HUES64 (cell line): ENCODE results near the gene GUCY2C.

Experiments used
- H3K27ac ChIP-seq: 2 replicates; pipeline ENCODE4 v1.7.0; 2013; ENCODE audit warnings: low read depth, low read length, inconsistent platforms
- H3K27me3 ChIP-seq: 2 replicates; pipeline ENCODE4 v1.6.1; 2013; ENCODE audit warnings: mild to moderate bottlenecking, low read length; ENCODE audit not compliant: insufficient read depth
- H3K36me3 ChIP-seq: 2 replicates; pipeline ENCODE4 v1.6.1; 2013; ENCODE audit warnings: mild to moderate bottlenecking, low read length; ENCODE audit not compliant: insufficient read depth
- H3K4me1 ChIP-seq: 2 replicates; pipeline ENCODE4 v1.6.1; 2013; ENCODE audit warnings: mild to moderate bottlenecking, low read length, moderate library complexity; ENCODE audit not compliant: insufficient read depth
- H3K4me3 ChIP-seq: 2 replicates; pipeline ENCODE4 v1.5.1; 2013; ENCODE audit warnings: mild to moderate bottlenecking, low read length, moderate library complexity
- H3K9ac ChIP-seq: 2 replicates; pipeline ENCODE4 v1.6.1; 2013; ENCODE audit warnings: mild to moderate bottlenecking, low read depth, low read length
- H3K9me3 ChIP-seq: 2 replicates; pipeline ENCODE4 v1.6.1; 2013; ENCODE audit warnings: low read depth, low read length; ENCODE audit not compliant: insufficient read depth
- WGBS: fragments of 150-250, 120-280 bp; methylation state at CpG from one replicate; pipeline ENCODE4 v1.1.7; 2013; ENCODE audit warnings: missing lambda C conversion rate; 5-methylcytosine and 5-hydroxymethylcytosine counted together

GUCY2C gene

GRCh38 chr12:14701809-14702568 lies 5.6 kb upstream of the GUCY2C start:
- Histone ChIP-seq H3K9me3 (no peaks in the 10 kb centered on the region), H3K9ac (no peak overlapping the region), H3K27me3 (no peaks in the 10 kb centered on the region), H3K27ac (no peak overlapping the region), H3K4me1 (peaks cover 10% of the 10 kb centered on the region; the same call in 1 of the 2 replicates), H3K36me3 (peaks cover 68% of the 10 kb centered on the region), H3K4me3 (no peak overlapping the region)
- WGBS, result 98% methylated on average over 5 of the region's 6 CpGs

- Histone ChIP-seq H3K4me3 (no peak overlapping the region), H3K4me1 (peaks cover 10% of the 10 kb centered on the region; the same call in 1 of the 2 replicates), H3K9me3 (no peaks in the 10 kb centered on the region), H3K9ac (no peak overlapping the region), H3K36me3 (peaks cover 62% of the 10 kb centered on the region), H3K27ac (no peak overlapping the region), H3K27me3 (no peaks in the 10 kb centered on the region)
- 92% methylated on average over 4 of the region's 4 CpGs for WGBS
Measured at GRCh38 chr12:14700935-14701334, 4.5 kb upstream of the GUCY2C start.

DNA sequence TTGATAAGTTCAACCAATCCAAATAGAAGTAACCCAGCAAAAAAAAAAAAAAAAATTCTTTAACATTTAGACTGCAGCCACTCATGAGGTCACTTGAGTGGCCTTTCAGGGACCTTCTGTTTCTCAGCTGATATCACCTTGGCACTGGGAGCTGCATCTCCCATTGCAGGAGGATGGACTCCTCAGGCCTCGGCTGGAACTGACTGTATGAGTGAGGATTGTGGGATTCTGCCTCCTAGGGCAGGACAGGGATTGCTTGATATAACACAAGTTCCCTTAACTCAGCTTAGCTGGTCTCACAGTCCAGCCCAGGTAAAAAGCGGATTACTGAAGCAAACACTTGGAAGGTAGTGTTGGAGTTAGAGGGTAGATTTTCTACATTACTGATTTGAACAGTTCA lies 3.5 kb upstream of the GUCY2C start:
- Histone ChIP-seq H3K4me3 (no peak overlapping the region), H3K9ac (no peak overlapping the region), H3K4me1 (peaks cover 6% of the 10 kb centered on the region; the same call in 1 of the 2 replicates), H3K27ac (no peak overlapping the region), H3K36me3 (peaks cover 58% of the 10 kb centered on the region), H3K27me3 (no peaks in the 10 kb centered on the region), H3K9me3 (no peaks in the 10 kb centered on the region)
- WGBS, result 93% methylated on average over 2 of the region's 2 CpGs

- no peak overlapping the region for H3K4me3 ChIP-seq
- no peak overlapping the region for H3K9ac ChIP-seq
- H3K9me3 ChIP-seq, result no peaks in the 10 kb centered on the region
- H3K27me3 ChIP-seq, result no peaks in the 10 kb centered on the region
- H3K27ac ChIP-seq, result no peak overlapping the region
- H3K36me3 ChIP-seq, result peaks cover 45% of the 10 kb centered on the region
- no peaks in the 10 kb centered on the region for H3K4me1 ChIP-seq
Measured at GRCh38 chr12:14698555-14698954, 2.2 kb upstream of the GUCY2C start.

DNA sequence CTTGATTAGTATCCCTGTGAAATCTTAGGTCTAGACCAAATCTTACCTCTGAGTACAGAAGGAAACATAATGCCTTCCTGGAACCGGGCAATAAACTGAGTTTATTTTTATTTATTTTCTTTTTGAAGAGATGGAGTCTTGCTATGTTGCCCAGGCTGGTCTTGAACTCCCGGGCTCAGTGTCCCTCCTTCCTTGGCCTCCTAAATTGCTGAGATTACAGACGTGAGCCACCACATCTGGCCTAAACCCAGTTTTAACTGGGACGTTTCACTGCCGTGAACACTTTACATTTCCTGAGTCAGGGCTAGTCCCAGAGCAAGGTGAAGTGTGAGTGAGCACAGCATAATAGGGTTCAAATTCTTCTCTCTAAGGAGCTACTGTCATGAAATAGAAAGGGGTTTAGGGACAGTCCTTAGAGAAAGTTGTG lies 671 bp downstream of the GUCY2C start:
- H3K27ac ChIP-seq, result no peak overlapping the region
- H3K9me3 ChIP-seq, result no peaks in the 10 kb centered on the region
- H3K36me3 ChIP-seq, result peaks cover 16% of the 10 kb centered on the region
- peaks cover 8% of the 10 kb centered on the region for H3K4me1 ChIP-seq
- H3K9ac ChIP-seq, result no peak overlapping the region
- H3K27me3 ChIP-seq, result no peaks in the 10 kb centered on the region
- no peak overlapping the region for H3K4me3 ChIP-seq
- WGBS, result 96% methylated on average over 5 of the region's 5 CpGs

DNA sequence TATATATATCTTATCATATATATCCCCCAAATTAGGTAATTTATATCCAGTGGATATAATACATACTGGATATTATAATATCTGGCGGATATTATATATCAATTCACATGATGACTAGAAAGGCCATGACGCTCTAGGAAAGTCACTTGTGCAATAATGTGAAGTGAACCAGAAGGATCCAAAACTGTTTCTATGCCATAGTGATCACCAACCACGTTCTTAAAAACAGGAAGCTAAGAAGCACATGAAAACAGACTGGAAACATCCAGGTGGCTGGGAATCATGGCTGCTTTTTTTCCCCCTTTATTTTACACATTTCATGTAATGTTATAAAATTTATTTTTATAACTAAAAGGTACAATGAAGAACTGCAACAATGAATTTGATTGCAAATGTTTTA lies 1.4 kb downstream of the GUCY2C start:
- Histone ChIP-seq H3K4me1 (peaks cover 9% of the 10 kb centered on the region), H3K27ac (no peak overlapping the region), H3K27me3 (no peaks in the 10 kb centered on the region), H3K9ac (no peak overlapping the region), H3K4me3 (no peak overlapping the region), H3K9me3 (no peaks in the 10 kb centered on the region), H3K36me3 (peaks cover 9% of the 10 kb centered on the region; the same call in 1 of the 2 replicates)
- WGBS, result 98% methylated on average over 2 of the region's 3 CpGs

DNA sequence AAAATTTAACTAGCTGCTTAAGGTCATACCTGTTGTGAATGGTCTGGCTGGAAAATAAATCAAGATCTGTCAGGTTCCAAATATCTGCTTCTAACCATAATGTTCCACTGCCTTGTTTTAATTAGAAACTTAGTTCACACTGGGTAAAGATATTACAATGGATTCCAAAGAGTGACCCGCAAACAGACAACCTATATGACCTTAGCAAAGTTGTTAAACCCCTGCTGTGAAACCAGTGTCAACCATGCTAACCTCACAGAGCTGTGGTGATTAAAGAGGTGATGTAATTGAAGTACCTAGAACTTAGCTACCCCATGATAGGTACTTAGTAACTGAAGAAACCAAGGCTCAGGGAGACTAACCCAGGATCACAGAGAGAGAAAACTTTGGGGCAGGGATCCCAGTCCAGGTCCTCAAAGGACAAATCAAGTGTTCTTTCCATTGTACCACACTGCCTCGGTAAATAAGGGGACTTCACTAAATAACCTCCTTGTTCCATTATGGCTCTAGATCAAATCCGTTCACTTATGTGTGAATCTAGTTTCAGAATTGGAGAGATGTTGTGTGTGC lies 2.2 kb downstream of the GUCY2C start:
- Histone ChIP-seq H3K9me3 (no peaks in the 10 kb centered on the region), H3K9ac (no peak overlapping the region), H3K4me3 (no peak overlapping the region), H3K4me1 (peaks cover 9% of the 10 kb centered on the region), H3K36me3 (peaks cover 9% of the 10 kb centered on the region; the same call in 1 of the 2 replicates), H3K27me3 (no peaks in the 10 kb centered on the region), H3K27ac (no peak overlapping the region)
- 100% methylated on average over 2 of the region's 3 CpGs for WGBS

DNA sequence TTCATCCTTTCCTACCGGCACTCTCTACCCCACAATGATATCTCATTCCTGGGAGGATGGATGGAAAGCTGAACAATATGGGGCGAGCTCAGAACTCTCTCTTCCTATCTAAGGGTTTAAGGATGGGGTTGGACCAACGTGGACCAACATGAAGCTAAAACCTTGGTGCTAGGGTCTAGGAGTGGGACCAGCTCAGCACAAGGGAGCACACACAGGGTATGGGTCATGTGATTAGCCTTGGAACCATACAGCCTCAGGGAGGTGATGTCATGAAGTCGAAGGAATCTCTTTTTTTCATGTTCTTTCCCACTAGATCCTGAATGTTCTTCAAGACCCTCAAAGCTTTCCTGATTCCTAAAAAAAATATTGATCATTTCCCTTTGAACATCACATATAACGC lies 3.3 kb downstream of the GUCY2C start:
- H3K36me3 ChIP-seq, result 0 out of 2 replicates have a peak, but pooled peaks cover 4% of the 10 kb centered on the region
- H3K27me3 ChIP-seq, result no peaks in the 10 kb centered on the region
- H3K27ac ChIP-seq, result no peak overlapping the region
- WGBS, result 93% methylated on average over 4 of the region's 5 CpGs
- no peak overlapping the region for H3K4me3 ChIP-seq
- H3K4me1 ChIP-seq, result peaks cover 9% of the 10 kb centered on the region
- H3K9ac ChIP-seq, result no peak overlapping the region
- H3K9me3 ChIP-seq, result no peaks in the 10 kb centered on the region

GRCh38 chr12:14691560-14691959 lies 4.8 kb downstream of the GUCY2C start:
- Histone ChIP-seq H3K9me3 (no peaks in the 10 kb centered on the region), H3K27ac (no peak overlapping the region), H3K4me1 (peaks cover 9% of the 10 kb centered on the region), H3K9ac (no peak overlapping the region), H3K27me3 (no peaks in the 10 kb centered on the region), H3K36me3 (0 out of 2 replicates have a peak, but pooled peaks cover 4% of the 10 kb centered on the region), H3K4me3 (no peak overlapping the region)

- no peaks in the 10 kb centered on the region for H3K9me3 ChIP-seq
- no peaks in the 10 kb centered on the region for H3K36me3 ChIP-seq
- H3K9ac ChIP-seq, result no peak overlapping the region
- H3K4me1 ChIP-seq, result peaks cover 9% of the 10 kb centered on the region
- H3K27me3 ChIP-seq, result peaks cover 4% of the 10 kb centered on the region
- H3K4me3 ChIP-seq, result no peak overlapping the region
- H3K27ac ChIP-seq, result no peak overlapping the region
Measured at GRCh38 chr12:14689996-14690395, 6.4 kb downstream of the GUCY2C start.

DNA sequence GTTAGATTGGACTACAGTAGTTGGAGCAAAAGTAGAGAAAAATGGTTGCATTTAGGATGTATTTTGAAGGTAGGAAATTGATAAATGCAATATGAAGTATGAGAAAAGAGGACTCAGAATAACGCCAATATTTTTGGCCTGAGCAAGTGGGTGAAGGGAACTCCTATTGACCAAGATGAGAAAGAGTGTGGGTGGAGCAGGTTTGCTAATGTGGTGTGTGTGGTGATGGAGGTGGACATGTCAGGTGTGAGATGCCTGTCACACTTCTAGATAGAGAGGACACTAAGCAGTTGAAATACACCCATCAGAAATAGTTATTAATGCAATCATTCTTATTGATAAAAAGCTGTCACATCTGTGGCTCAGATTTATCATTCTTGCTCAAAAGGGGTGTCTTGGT lies 7.3 kb downstream of the GUCY2C start:
- peaks cover 10% of the 10 kb centered on the region for H3K27me3 ChIP-seq
- no peak overlapping the region for H3K27ac ChIP-seq
- H3K9me3 ChIP-seq, result no peaks in the 10 kb centered on the region
- no peaks in the 10 kb centered on the region for H3K36me3 ChIP-seq
- WGBS, result 86% methylated on average over 1 of the region's 1 CpG
- H3K4me3 ChIP-seq, result no peak overlapping the region
- peaks cover 9% of the 10 kb centered on the region for H3K4me1 ChIP-seq
- H3K9ac ChIP-seq, result no peak overlapping the region
